HepG2 (cell line): Measurements from ENCODE around the gene NUCB1. TPM values are rescaled to one million over a fixed set of nuclear protein-coding genes. Genes with fewer than 3 reads are reported as not detected.
A peak's percentile ranks its signal among the peaks of the same experiment; 100 is the strongest.

Source experiments
- ETV5 ChIP-seq: IDR thresholded peaks from 2 replicates; pipeline ENCODE4 v1.6.1; 2018; ENCODE audit warnings: missing biosample characterization, missing genetic modification reagents, inconsistent platforms, borderline replicate concordance
- HIVEP1 ChIP-seq: sonication (generic); formaldehyde crosslinking; IDR thresholded peaks from 2 replicates; pipeline ENCODE4 v1.4.0; 2020; ENCODE audit warnings: mild to moderate bottlenecking, missing genetic modification reagents
- KDM4B ChIP-seq: sonication (generic); formaldehyde crosslinking; IDR thresholded peaks from 2 replicates; pipeline ENCODE4 v1.4.0; 2020; ENCODE audit warnings: missing genetic modification reagents
- MAZ ChIP-seq, 2 experiments: sonication (generic) in 1 of 2; formaldehyde crosslinking in 1 of 2; IDR thresholded peaks; 2 replicates each; pipeline versions ENCODE4 v1.5.0 to v1.6.1; 2012 to 2020; ENCODE audit warnings: low read depth in 2 of 2, mild to moderate bottlenecking in 2 of 2, borderline replicate concordance in 1 of 2, improper control_type of control experiment in 1 of 2, low read length in 1 of 2, missing genetic modification reagents in 1 of 2, moderate library complexity in 1 of 2
- MXD1 ChIP-seq: sonication (generic); formaldehyde crosslinking; IDR thresholded peaks from 2 replicates; pipeline ENCODE4 v1.4.0; 2020; ENCODE audit warnings: mild to moderate bottlenecking, missing genetic modification reagents
- PHF8 ChIP-seq: sonication (generic); formaldehyde crosslinking; IDR thresholded peaks from 2 replicates; pipeline ENCODE4 v1.5.0; 2020; ENCODE audit warnings: missing genetic modification reagents
- RORA ChIP-seq: sonication (generic); formaldehyde crosslinking; IDR thresholded peaks from 2 replicates; pipeline ENCODE4 v1.5.0; 2020; ENCODE audit warnings: mild to moderate bottlenecking, missing genetic modification reagents, moderate library complexity
- SMAD9 ChIP-seq: sonication (generic); formaldehyde crosslinking; IDR thresholded peaks from 2 replicates; pipeline ENCODE4 v1.5.1; 2020; ENCODE audit warnings: mild to moderate bottlenecking, missing genetic modification reagents
- SYNCRIP ChIP-seq: fragments of 200-400 bp; formaldehyde crosslinking; IDR thresholded peaks from 2 replicates; pipeline ENCODE4 v1.6.1; 2018; ENCODE audit warnings: mild to moderate bottlenecking, low read depth, low read length; ENCODE audit not compliant: insufficient read depth
- TBL1XR1 ChIP-seq: fragments of 150-350 bp; IDR thresholded peaks from 2 replicates; pipeline ENCODE4 v1.6.1; 2014; ENCODE audit warnings: borderline replicate concordance, low read length; ENCODE audit not compliant: partially characterized antibody
- TEAD2 ChIP-seq: sonication (generic); formaldehyde crosslinking; IDR thresholded peaks from 2 replicates; pipeline ENCODE4 v1.9.0; 2021; ENCODE audit warnings: missing genetic modification reagents
- ZEB1 ChIP-seq: IDR thresholded peaks from 2 replicates; pipeline ENCODE4 v1.6.1; 2012; ENCODE audit warnings: mild to moderate bottlenecking, low read depth, inconsistent platforms; ENCODE audit not compliant: insufficient replicate concordance
- ZKSCAN5 ChIP-seq: sonication (generic); formaldehyde crosslinking; IDR thresholded peaks from 2 replicates; pipeline ENCODE4 v1.5.1; 2020; ENCODE audit warnings: mild to moderate bottlenecking, missing genetic modification reagents
- ZKSCAN8 ChIP-seq: IDR thresholded peaks from 2 replicates; pipeline ENCODE4 v1.6.1; 2016; ENCODE audit warnings: borderline replicate concordance, missing genetic modification reagents, missing compliant biosample characterization
- ZNF138 ChIP-seq: sonication (generic); formaldehyde crosslinking; IDR thresholded peaks from 2 replicates; pipeline ENCODE4 v1.5.0; 2020; ENCODE audit warnings: mild to moderate bottlenecking, low read depth, missing genetic modification reagents
- ZNF207 ChIP-seq: fragments of 450-650 bp; IDR thresholded peaks from 2 replicates; pipeline ENCODE4 v1.6.1; 2016; ENCODE audit warnings: antibody characterized with exemption, borderline replicate concordance
- ZNF556 ChIP-seq: sonication (generic); formaldehyde crosslinking; IDR thresholded peaks from 2 replicates; pipeline ENCODE4 v1.4.0; 2020; ENCODE audit warnings: mild to moderate bottlenecking, missing genetic modification reagents, borderline replicate concordance
- ZNF563 ChIP-seq: sonication (generic); formaldehyde crosslinking; IDR thresholded peaks from 2 replicates; pipeline ENCODE4 v1.8.0; 2022; ENCODE audit warnings: mild to moderate bottlenecking, moderate library complexity, missing genetic modification reagents
- ZNF614 ChIP-seq: IDR thresholded peaks from 2 replicates; pipeline ENCODE4 v1.6.1; 2018; ENCODE audit warnings: missing biosample characterization, missing genetic modification reagents, inconsistent platforms, borderline replicate concordance
- ZNF7 ChIP-seq: IDR thresholded peaks from 2 replicates; pipeline ENCODE4 v1.6.1; 2016; ENCODE audit warnings: missing biosample characterization, missing genetic modification reagents
- ZNF850 ChIP-seq: sonication (generic); formaldehyde crosslinking; conservative IDR thresholded peaks from 2 replicates; pipeline ENCODE4 v1.9.0; 2021; ENCODE audit warnings: mild to moderate bottlenecking, missing genetic modification reagents
- polyA plus RNA-seq, 8 experiments: library from polyadenylated mRNA; depleted of rRNA in 3 of 8; stranded (reverse) in 7 of 8; unstranded in 1 of 8; fragments of >200 nt; fragmentation: Illumina TruSeq in 4 of 8; extraction: Trizol in 4 of 8; gene quantifications; 2 replicates each; pipeline versions ENCODE4 v1.2.1 to v1.2.3, GENCODE V29; 2011 to 2016; ENCODE audit warnings: low read depth in 4 of 8, missing spikeins in 1 of 8, mixed read lengths in 1 of 8; ENCODE audit not compliant: insufficient read depth in 1 of 8
- total RNA-seq, 5 experiments: library from RNA; depleted of rRNA; stranded (reverse); fragments of >200 nt; fragmentation: Illumina TruSeq; extraction: Trizol; gene quantifications; 2 replicates each; pipeline ENCODE4 v1.2.3, GENCODE V29; 2016; ENCODE audit warnings: low read depth in 1 of 5
- TF ChIP-seq, protein P1 (sequence below): sonication (generic); formaldehyde crosslinking; IDR thresholded peaks from 2 replicates; pipeline ENCODE4 v1.9.0; 2021; ENCODE audit warnings: missing genetic modification reagents, borderline replicate concordance
- TF ChIP-seq, protein P2 (sequence below): IDR thresholded peaks from 2 replicates; pipeline ENCODE4 v1.6.1; 2018; ENCODE audit warnings: missing genetic modification reagents, mild to moderate bottlenecking, missing compliant biosample characterization
- TF ChIP-seq, protein P3 (sequence below): IDR thresholded peaks from 2 replicates; pipeline ENCODE4 v1.6.1; 2016; ENCODE audit warnings: control low read depth

Gene NUCB1
- total and polyA plus RNA-seq, 2 of the 13 experiments (the other 11 are each of a cell fraction or from before 2014, with no cell fraction given): 82.3 to 106 TPM

GRCh38 chr19:48967346-48968178 lies 67.5 kb downstream of the NUCB1 start (continued):
- TF ChIP-seq, protein P1, sequence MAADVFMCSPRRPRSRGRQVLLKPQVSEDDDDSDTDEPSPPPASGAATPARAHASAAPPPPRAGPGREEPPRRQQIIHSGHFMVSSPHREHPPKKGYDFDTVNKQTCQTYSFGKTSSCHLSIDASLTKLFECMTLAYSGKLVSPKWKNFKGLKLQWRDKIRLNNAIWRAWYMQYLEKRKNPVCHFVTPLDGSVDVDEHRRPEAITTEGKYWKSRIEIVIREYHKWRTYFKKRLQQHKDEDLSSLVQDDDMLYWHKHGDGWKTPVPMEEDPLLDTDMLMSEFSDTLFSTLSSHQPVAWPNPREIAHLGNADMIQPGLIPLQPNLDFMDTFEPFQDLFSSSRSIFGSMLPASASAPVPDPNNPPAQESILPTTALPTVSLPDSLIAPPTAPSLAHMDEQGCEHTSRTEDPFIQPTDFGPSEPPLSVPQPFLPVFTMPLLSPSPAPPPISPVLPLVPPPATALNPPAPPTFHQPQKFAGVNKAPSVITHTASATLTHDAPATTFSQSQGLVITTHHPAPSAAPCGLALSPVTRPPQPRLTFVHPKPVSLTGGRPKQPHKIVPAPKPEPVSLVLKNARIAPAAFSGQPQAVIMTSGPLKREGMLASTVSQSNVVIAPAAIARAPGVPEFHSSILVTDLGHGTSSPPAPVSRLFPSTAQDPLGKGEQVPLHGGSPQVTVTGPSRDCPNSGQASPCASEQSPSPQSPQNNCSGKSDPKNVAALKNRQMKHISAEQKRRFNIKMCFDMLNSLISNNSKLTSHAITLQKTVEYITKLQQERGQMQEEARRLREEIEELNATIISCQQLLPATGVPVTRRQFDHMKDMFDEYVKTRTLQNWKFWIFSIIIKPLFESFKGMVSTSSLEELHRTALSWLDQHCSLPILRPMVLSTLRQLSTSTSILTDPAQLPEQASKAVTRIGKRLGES: no peak
- TF ChIP-seq HIVEP1: 0 out of 2 replicates have a peak, but pooled peaks have one; percentile 57
- peak; percentile 10 for TF ChIP-seq ZEB1
- TF ChIP-seq, protein P2, sequence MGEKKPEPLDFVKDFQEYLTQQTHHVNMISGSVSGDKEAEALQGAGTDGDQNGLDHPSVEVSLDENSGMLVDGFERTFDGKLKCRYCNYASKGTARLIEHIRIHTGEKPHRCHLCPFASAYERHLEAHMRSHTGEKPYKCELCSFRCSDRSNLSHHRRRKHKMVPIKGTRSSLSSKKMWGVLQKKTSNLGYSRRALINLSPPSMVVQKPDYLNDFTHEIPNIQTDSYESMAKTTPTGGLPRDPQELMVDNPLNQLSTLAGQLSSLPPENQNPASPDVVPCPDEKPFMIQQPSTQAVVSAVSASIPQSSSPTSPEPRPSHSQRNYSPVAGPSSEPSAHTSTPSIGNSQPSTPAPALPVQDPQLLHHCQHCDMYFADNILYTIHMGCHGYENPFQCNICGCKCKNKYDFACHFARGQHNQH: no peak; the same call in 1 of the 2 replicates
- TF ChIP-seq ZNF850 (CRISPR knock-in tag): no peak
- TF ChIP-seq ZNF563: no peak
- 0 out of 2 replicates have a peak, but pooled peaks have one; percentile 50 for TF ChIP-seq MXD1 (CRISPR knock-in tag)
- peak; percentile 15; the same call in 1 of the 2 replicates for TF ChIP-seq ETV5
- TF ChIP-seq TBL1XR1: no peak
- no peak; the same call in 1 of the 2 replicates for TF ChIP-seq ZKSCAN8 (CRISPR knock-in tag)
- TF ChIP-seq KDM4B (CRISPR knock-in tag): no peak
- no peak for TF ChIP-seq MAZ (IDR thresholded peaks at IDR 0.05; ENCODE audit: borderline replicate concordance, low read depth, low read length)
- peak; percentile 16; the same call in 1 of the 2 replicates for TF ChIP-seq MAZ (CRISPR knock-in tag; IDR thresholded peaks at IDR 0.05; ENCODE audit: low read depth)
- TF ChIP-seq ZNF7 (CRISPR knock-in tag): no peak
- TF ChIP-seq SYNCRIP: no peak
- TF ChIP-seq SMAD9: no peak
- TF ChIP-seq ZNF138: no peak; the same call in 1 of the 2 replicates
- no peak for TF ChIP-seq ZNF207
- TF ChIP-seq ZKSCAN5: no peak
- no peak for TF ChIP-seq RORA (CRISPR knock-in tag)
- TF ChIP-seq ZNF556 (CRISPR knock-in tag): no peak
- TF ChIP-seq TEAD2 (CRISPR knock-in tag): no peak
- TF ChIP-seq ZNF614: no peak
- TF ChIP-seq PHF8 (CRISPR knock-in tag): no peak
- TF ChIP-seq, protein P3, sequence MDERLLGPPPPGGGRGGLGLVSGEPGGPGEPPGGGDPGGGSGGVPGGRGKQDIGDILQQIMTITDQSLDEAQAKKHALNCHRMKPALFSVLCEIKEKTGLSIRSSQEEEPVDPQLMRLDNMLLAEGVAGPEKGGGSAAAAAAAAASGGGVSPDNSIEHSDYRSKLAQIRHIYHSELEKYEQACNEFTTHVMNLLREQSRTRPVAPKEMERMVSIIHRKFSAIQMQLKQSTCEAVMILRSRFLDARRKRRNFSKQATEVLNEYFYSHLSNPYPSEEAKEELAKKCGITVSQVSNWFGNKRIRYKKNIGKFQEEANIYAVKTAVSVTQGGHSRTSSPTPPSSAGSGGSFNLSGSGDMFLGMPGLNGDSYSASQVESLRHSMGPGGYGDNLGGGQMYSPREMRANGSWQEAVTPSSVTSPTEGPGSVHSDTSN (CRISPR knock-in tag): no peak
